Renal cortex interstitium (tissue), 11 donors: ENCODE measurements around the gene ZNF619. TPM values are rescaled to one million over a fixed set of nuclear protein-coding genes. Genes with fewer than 3 reads are reported as not detected.
"Not testable (repeated sequence)": the region's sequence is repeated elsewhere in the genome, so short reads cannot be mapped to it uniquely, and the experiment has no call there.

Source experiments
- DNase-seq, 11 donors: peaks; one replicate each; pipeline ENCODE4 v3.0.0-alpha.2; 2013; ENCODE audit warnings: low read depth in 9 of 11, low spot score in 4 of 11; ENCODE audit errors: extremely low read depth in 1 of 11
- polyA plus RNA-seq, 3 donors: library from polyadenylated mRNA; unstranded; fragments of 120-200 nt; gene quantifications; one replicate each; pipeline ENCODE4 v1.2.1, GENCODE V29; 2013; ENCODE audit not compliant: insufficient read length in 3 of 3

ZNF619 gene
- polyA plus RNA-seq, 3 donors, result 7.5 to 8.3 (median 7.8) TPM

- DNase-seq, result no peak
These were observed 15.8 kb upstream of the ZNF619 start for GRCh38 chr3:40461161-40461560.

DNA sequence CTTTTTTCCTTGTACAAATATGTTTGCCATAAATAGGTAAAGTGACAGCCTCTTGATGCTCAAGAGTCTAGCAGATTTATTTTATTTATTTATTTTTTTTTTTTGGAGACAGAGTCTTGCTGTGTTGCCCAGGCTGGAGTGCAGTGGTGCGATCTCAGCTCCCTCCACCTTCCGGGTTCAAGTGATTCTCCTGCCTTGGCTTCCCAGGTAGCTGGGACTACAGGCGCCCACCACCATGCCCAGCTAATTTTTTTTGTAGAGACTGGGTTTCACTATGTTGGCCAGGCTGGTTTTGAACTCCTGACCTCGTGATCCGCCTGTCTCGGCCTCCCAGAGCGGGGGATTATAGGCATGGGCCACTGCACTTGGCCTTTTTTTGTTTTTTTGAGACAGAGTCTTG, 14.1 kb upstream of the ZNF619 start:
- DNase-seq, result not testable (repeated sequence)

DNA sequence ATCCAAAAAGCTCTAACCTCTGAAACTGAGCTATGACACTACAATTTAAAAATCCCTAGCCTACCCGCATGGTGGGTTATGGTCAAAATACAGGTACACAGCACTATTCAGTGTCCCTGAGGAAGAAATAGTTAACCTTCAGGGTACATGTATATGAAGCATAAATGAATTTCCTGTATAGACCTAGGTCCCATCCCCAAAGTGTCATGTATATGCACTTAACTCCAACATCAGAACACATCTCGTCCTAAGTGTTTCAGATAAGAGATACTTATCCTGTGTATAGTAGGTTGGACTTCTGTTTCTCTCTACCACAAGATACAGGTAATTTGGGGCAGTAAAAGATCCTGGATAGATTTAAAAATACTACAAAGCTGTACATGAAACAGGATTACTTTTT, 13.3 kb upstream of the ZNF619 start:
- DNase-seq, result no peak

- DNase-seq, result no peak
These were observed 12.4 kb upstream of the ZNF619 start for GRCh38 chr3:40464339-40465110.

- no peak for DNase-seq
These were observed 11.9 kb upstream of the ZNF619 start for GRCh38 chr3:40465111-40465407.

GRCh38 chr3:40465456-40465855, 11.5 kb upstream of the ZNF619 start:
- no peak for DNase-seq

- DNase-seq, result no peak
These were observed 8.9 kb upstream of the ZNF619 start for GRCh38 chr3:40468018-40468417.

DNA sequence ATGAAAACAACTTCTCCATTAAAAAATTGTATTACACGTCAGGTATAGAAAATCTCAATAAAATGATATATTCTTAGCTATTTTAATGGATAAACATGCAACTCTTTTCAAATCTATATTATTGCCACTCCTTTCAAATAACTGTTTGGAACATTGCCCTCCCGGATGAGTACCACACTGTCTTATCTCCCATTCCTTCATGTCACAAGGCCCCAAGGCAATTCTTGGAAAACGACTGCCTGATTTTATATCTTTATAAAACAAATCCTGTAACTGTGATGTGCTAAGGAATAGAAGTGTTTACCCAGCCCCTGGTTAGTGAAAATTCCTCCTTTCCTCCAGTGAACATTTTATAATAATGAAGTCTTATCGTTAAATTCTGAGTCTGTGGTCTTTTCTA, 6.2 kb upstream of the ZNF619 start:
- no peak for DNase-seq

DNA sequence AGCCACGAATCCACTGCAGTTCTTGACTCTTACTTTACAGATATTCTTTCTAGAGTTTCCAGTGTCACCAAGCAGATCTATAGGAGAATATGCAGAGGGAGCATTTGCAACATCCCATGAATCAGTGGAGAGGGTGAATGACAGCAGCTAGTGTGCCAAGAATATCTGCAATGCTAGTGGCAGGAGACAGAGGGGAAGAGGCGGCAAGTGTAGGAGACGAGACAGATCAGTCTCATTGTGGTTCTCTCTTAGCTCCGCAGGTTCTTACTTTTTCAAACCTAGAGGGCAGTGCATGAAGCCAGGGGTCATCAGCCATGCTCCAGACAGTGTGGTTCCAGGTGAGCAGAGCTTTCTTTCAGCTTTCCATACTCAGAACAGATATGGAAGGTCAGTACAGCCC, 744 bp downstream of the ZNF619 start:
- DNase-seq, result no peak

GRCh38 chr3:40487172-40487571, 10.2 kb downstream of the ZNF619 start:
- no peak for DNase-seq

DNA sequence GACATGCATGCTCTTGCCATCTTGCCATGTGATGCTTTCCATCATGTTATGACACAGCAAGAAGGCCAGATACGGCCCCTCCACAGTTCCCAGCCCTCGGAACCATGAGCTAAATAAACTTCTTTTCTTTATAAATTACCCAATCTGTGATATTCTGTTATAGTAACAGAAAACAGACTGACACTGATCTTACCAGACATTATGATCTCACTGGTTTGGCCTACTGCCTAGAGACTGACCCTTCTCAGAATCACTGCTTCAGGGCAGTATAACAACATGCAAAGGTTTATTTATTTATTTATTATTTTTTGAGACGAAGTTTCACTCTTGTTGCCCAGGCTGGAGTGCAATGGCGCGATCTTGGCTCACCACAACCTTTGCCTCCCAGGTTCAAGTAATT, 14.0 kb downstream of the ZNF619 start:
- DNase-seq, result no peak

DNA sequence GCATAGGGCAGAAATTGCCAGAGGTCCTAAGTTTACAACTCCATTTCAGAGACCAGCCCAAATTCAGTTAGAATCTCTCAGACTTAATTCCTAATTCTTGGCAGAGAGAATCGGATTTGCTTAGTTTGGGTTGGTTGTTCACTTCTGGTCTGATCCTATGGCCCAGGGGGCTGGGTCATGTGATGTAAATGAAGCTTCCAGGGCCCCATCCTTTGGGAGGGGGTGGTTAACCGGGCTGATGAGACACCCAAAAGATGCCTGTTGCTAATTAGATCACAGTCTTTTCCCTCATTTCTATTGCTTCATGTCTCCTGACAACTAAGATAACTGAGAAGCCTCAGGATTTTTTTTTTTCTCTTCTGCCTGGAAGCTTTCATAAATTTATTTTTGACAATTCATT, 17.8 kb downstream of the ZNF619 start:
- DNase-seq, result no peak

DNA sequence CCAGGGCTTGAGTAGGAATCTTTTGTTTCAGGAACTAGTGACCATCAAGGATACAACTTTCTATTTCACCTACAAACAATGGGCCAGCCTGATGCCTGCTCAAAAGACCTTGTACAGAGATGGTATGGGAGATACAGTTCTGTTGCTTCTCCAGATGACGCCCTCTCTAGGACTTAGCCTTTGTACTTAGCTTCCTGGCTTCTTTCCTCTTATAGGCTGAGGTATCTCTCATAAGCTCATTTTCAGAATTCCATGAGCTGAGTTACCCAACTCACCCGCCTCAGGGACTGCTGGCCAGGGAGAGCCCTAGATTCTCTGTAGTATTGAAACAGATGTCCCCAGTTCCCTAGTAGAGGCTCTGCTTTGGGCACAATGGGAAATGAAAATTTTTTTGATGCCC, 20.4 kb downstream of the ZNF619 start:
- no peak for DNase-seq

DNA sequence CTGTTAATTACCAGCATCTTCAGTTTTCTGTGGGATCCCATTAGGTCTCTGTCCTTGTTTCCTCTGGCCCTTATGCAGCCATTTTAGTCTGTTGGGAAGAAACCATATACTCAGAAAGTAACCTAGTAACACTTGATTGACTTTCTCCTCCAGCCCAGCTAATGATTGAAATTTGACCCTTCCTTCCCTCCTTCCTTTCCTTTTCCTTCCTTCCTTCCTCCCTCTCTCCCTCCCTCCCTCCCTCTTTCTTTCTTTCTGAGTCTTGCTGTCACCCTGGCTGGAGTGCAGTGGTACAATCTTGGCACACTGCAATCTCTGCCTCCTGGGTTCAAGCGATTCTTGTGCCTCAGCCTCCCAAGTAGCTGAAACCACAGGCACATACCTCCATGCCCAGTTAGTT, 23.0 kb downstream of the ZNF619 start:
- no peak for DNase-seq

DNA sequence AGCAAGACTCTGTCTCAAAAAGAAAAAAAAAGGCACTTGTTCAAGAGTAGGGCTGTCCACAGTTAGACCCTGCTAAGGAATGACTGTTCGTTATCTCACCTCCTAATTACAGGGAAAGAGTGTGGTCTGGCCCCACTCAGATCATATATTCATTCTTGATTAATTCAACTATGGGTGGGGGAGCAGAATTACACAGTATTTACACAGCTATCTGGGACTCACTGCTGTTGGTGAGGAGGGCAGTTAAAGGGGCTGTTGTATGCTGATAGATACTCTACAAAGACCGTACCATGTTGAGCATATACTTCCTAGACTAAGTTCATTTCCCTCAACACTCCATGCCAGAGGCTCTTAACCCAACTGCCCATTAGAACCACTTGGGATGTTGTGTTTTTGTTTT, 25.1 kb downstream of the ZNF619 start:
- DNase-seq, result no peak

DNA sequence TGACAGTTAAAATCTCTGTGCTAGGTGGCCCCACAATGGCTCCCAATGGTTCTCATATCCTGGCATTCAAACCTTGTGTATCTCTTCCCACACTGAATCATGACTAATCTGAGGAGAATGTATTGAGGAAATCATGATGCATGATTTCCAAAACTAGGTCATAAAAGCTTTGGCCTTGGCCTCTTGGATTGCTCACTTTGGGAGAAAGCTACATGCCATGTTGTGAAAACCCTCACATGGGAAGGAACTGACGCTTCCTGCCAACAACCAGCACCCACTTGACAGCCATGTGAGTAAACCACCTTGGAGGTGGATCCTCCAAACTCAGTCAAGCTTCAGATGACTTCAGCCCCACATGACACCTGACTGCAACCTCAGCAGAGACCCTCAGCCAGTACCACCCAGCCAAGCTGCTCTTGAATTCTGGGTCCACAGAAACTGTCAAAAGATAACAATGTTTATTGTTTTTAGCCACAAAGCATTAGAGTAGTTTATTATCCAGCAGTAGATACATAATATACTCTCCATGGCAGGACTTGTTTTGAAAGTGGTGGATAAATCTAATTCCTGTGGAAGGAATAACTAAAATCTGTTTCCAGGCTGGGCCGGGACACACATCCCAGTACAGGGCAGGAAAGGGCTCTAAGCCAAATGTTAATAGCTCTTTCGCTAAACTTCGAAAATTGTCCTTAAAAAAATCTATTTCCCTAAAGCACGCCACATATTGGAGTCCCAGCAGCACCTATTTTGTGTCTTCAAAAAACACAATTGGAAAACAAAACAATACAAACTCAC, 27.9 kb downstream of the ZNF619 start:
- no peak for DNase-seq

- peak; percentile 65 to 89 (median 82) for DNase-seq
These were observed 28.9 kb downstream of the ZNF619 start, which contains the start of gene ZNF620 for GRCh38 chr3:40505599-40506462. TSS of gene ZNF620 (plus strand) at chr3:40506039. CDS start at chr3:40506353, 314 bp downstream.

DNA sequence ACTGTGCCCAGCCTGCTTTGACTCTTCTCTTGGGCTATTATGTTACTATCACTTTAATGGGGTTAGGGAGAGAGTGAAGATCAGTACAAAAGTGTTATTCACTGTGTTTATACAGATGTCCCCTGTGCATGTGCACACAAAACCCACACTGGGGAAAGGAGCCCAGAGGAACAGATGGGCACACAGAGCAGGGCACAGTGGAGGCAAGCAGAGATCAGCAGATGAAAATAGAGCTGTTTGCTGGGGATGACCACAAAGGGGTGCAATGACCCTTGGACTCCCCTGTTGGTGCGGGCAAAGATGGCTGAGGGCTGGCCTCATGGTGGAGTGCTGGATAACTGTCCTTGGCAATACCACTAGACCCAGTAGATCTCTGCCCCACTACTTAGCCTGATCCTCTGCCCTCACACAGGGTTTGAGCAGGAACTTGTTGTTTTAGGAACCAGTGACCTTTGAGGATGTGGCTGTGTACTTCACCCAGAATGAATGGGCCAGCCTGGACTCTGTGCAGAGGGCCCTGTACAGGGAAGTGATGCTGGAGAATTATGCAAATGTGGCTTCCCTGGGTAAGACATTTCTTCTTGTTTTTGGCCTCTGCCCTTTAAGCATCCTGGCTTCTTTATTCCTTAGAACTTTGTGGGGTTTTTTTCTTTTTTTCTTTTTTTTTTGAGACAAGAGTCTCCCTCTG, 34.3 kb downstream of the ZNF619 start:
- no peak for DNase-seq

DNA sequence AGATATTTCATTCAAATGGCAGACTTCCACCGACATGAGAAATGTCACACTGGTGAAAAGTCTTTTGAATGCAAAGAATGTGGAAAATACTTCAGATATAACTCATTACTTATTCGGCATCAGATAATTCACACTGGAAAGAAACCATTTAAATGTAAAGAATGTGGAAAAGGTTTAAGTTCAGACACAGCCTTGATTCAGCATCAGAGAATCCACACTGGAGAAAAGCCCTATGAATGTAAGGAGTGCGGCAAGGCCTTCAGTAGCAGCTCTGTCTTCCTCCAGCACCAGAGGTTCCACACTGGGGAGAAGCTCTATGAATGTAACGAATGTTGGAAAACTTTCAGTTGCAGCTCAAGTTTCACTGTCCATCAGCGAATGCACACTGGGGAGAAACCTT, 39.3 kb downstream of the ZNF619 start:
- DNase-seq, result no peak
